GM12801 (cell line): ENCODE data around the gene ANKDD1B.

Experiments
- CTCF ChIP-seq: IDR thresholded peaks from one replicate; pipeline ENCODE4 v1.5.1; 2011; ENCODE audit warnings: control low read depth; ENCODE audit not compliant: insufficient read length; ENCODE audit errors: extremely low read depth

The ANKDD1B gene

DNA sequence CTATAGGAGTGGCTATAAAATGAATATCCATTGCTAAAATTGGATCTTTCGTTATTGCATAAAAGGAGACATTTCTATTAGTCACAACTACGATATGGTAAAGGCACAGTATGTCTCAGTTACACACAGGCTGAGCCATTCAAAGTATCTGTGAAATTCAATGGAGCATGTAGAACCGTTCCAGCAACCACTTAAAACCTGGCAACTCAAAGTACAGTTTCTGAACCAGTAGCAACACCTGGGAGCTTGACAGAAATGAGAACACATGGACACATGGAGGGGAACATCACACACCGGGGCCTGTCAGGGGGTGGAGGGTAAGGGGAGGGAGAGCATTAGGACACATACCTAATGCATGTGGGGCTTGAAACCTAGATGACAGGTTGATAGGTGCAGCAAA, 90.6 kb downstream of the ANKDD1B start:
- TF ChIP-seq CTCF = no peak

DNA sequence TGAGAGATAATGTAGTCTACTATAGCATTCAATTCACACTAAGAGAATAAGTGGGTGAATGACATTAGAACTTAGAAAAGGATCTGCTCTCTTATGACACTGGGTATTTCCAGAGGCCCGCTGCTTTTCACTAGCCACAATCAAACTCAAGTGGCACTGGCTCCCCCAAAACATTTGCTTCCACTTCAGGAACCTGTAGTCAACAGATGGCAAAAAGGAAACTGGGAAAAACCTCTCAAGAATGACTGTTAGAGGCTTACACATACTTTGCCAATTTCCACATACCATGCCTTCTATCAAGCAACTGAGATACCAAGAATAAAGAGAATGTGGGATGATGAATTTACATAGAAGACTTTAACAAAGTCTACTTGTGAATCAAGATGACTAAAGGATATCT, 94.8 kb downstream of the ANKDD1B start:
- no peak for TF ChIP-seq CTCF

DNA sequence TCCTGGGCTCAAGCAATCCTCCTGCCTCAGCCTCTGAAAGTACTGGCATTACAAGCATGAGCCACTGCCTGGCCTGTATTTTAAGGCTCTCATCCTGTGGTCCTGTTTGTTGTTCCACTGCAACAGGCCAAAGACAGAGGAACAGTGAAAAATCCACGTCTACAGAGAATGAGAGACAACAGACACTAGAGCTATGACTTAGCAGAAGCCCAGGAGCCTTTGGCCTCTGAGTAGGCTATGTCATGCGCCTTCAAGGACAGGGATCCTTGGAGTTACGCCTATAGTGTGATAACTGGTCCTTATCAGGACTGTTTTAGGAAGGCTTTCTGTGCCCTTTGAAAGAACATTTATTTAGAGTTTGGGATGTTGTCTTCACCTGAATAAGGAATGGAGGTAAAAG, 95.5 kb downstream of the ANKDD1B start:
- no peak for TF ChIP-seq CTCF

- no peak for TF ChIP-seq CTCF
These were observed 96.8 kb downstream of the ANKDD1B start for GRCh38 chr5:75707911-75708509.

GRCh38 chr5:75710637-75711036, 99.4 kb downstream of the ANKDD1B start:
- TF ChIP-seq CTCF = no peak

DNA sequence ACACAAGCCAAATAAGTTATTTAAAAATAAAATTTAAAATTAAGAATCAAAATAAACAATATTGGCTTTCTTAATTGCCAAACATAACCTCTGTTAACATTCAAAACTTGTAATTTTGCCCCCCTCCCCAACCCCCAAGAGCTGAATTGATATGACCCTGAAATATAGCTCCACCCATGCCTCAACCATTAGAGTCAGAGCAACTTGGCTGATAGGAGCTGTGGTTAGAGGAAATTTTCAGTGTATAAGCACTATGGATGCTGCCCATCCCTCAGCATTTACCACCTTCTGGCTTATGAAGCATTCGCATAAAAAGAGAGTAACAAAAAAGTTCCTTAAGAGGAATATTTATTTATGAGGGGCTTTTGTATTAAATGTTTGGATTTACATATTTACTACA, 99.9 kb downstream of the ANKDD1B start:
- no peak for TF ChIP-seq CTCF

GRCh38 chr5:75712091-75712490, 100.8 kb downstream of the ANKDD1B start:
- no peak for TF ChIP-seq CTCF

DNA sequence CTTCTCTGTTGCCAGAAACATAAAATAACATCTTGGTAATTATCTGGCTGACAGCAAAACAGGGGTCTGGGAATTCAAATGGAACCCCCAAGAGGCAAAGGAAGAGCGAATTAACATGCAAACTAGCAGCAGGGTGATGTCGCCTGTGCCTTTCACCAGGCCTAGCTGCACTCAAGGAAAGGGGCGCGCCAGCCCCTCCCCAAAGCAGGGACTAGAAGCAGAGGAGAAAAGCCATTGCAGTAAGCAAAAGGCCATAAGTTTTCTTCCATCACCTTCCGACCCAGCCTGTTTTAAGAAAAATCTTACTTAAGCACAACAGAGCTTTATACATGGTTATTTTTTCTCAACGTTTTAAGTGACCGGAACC, 105.4 kb downstream of the ANKDD1B start:
- no peak for TF ChIP-seq CTCF
